ENCODE measurements around the gene RBP7. TPM values are rescaled to one million over a fixed set of nuclear protein-coding genes. Genes with fewer than 3 reads are reported as not detected.
"Not testable (repeated sequence)": the region's sequence is repeated elsewhere in the genome, so short reads cannot be mapped to it uniquely, and the experiment has no call there.

Gene RBP7
- total and polyA plus RNA-seq, 4 donors, result 1.2 to 11.8 (median 4.8) TPM

GRCh38 chr1:10027027-10027426 is 30.0 kb downstream of the RBP7 start:
- Histone ChIP-seq H3K9ac (ENCODE audit: low read depth in 1 of 2, low read length in 2 of 2) (no peak overlapping the region), H3K4me1 (ENCODE audit: control insufficient read depth in 4 of 4, insufficient read depth in 4 of 4, low read length in 3 of 4) (peaks cover 0 to under 1% (median under 1%) of the 10 kb centered on the region in 4 donors), H3K27ac (ENCODE audit: low read depth in 1 of 2, low read length in 2 of 2) (no peak overlapping the region), H3K27me3 (ENCODE audit: control insufficient read depth in 4 of 4, insufficient read depth in 4 of 4, low read length in 3 of 4) (no peaks in the 10 kb centered on the region), H3K4me3 (ENCODE audit: low read depth in 1 of 3, low read length in 3 of 3) (no peak overlapping the region), H3K9me3 (ENCODE audit: control insufficient read depth in 4 of 4, low read length in 3 of 4) (no peaks in the 10 kb centered on the region), H3K36me3 (ENCODE audit: control insufficient read depth in 4 of 4, insufficient read depth in 3 of 4, low read depth in 1 of 4, low read length in 3 of 4) (no peaks in the 10 kb centered on the region)
- no peak for DNase-seq (ENCODE audit: low spot score)
- no peak for TF ChIP-seq JUND (IDR thresholded peaks at IDR 0.05)
- no peak for TF ChIP-seq FOXA2 (IDR thresholded peaks at IDR 0.05)
- no peak for TF ChIP-seq YY1 (IDR thresholded peaks at IDR 0.05)
- no peak for TF ChIP-seq TAF1 (conservative IDR thresholded peaks at IDR 0.05)
- no peak for TF ChIP-seq HNF4A (conservative IDR thresholded peaks at IDR 0.05)
- no peak for TF ChIP-seq ZBTB33 (IDR thresholded peaks at IDR 0.05)
- TF ChIP-seq RAD21 (IDR thresholded peaks at IDR 0.05), result no peak
- no peak for TF ChIP-seq EGR1 (IDR thresholded peaks at IDR 0.05; ENCODE audit: low read depth in 2 of 2)
- no peak for TF ChIP-seq CTCF (IDR thresholded peaks at IDR 0.05; ENCODE audit: low read depth, low read length, missing input control)
- TF ChIP-seq NR2F2 (IDR thresholded peaks at IDR 0.05), result no peak
- TF ChIP-seq GABPA (IDR thresholded peaks at IDR 0.05 in 1 of 2, conservative IDR thresholded peaks at IDR 0.05 in 1 of 2), result no peak
- no peak for TF ChIP-seq MAX (IDR thresholded peaks at IDR 0.05)
- no peak for TF ChIP-seq SP1 (IDR thresholded peaks at IDR 0.05)
- no peak for TF ChIP-seq HNF4G (IDR thresholded peaks at IDR 0.05)
- no peak for TF ChIP-seq REST (IDR thresholded peaks at IDR 0.05)
- TF ChIP-seq FOXA1 (IDR thresholded peaks at IDR 0.05), result no peak
- no peak for TF ChIP-seq RXRA (IDR thresholded peaks at IDR 0.05)
- TF ChIP-seq ATF3 (IDR thresholded peaks at IDR 0.05), result no peak

- peaks cover 0 to 13% (median 9%) of the 10 kb centered on the region in 4 donors for H3K4me1 ChIP-seq (ENCODE audit: control insufficient read depth in 4 of 4, insufficient read depth in 4 of 4, low read length in 3 of 4)
- DNase-seq (ENCODE audit: low spot score); H3K9ac ChIP-seq (ENCODE audit: low read depth in 1 of 2, low read length in 2 of 2); H3K9me3 ChIP-seq (ENCODE audit: control insufficient read depth in 4 of 4, low read length in 3 of 4); H3K27ac ChIP-seq (ENCODE audit: low read depth in 1 of 2, low read length in 2 of 2); H3K36me3 ChIP-seq (ENCODE audit: control insufficient read depth in 4 of 4, insufficient read depth in 3 of 4, low read depth in 1 of 4, low read length in 3 of 4); H3K4me3 ChIP-seq (ENCODE audit: low read depth in 1 of 3, low read length in 3 of 3); H3K27me3 ChIP-seq (ENCODE audit: control insufficient read depth in 4 of 4, insufficient read depth in 4 of 4, low read length in 3 of 4): not testable (repeated sequence)
- WGBS, result 86% methylated on average over 24 of the region's 24 CpGs
Measured at GRCh38 chr1:10028956-10029500, 32.0 kb downstream of the RBP7 start.

Measured in liver (tissue), 9 donors.